Activated naive CD4-positive, alpha-beta T cell treated with Interleukin-2 at 50 U/mL for 16 hours (primary cell): ENCODE data around the gene AMPD1.

Source experiments
- DNase-seq: peaks from one replicate; pipeline ENCODE4 v3.0.0-alpha.2; 2020

AMPD1 gene

DNA sequence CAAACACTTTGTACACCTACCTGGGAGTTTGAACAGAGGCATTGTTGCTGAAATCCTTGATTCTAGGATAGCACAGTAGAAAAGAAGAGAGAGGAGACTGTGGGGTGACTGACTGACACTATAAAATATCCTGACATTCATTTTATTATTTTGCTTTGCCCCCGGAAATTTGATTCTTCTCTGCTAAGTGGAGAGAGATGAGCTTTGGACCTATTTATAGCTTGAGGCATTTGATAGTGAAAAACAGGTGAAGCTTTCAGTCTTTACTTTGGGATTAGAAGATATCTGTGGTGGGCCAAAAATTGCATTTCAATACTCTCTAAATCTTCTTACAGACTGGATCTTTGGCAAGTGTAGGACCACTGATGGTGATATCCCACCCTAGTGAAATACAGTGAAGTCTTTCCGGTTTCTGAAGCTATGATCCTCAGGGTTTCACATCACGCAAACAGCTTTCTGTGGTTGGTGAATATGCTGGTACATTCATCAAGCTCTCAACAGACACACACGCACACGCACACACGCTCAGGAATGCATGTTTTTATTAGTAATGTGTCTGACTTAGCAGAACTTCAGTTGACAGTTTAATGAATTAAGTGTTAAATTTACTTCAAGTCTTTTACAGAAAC, at the start of gene AMPD1:
TSS of gene AMPD1 (minus strand) at position 117 of the 629 bp plus-strand sequence. CDS start at position 42, 75 bp downstream.
- no peak for DNase-seq

DNA sequence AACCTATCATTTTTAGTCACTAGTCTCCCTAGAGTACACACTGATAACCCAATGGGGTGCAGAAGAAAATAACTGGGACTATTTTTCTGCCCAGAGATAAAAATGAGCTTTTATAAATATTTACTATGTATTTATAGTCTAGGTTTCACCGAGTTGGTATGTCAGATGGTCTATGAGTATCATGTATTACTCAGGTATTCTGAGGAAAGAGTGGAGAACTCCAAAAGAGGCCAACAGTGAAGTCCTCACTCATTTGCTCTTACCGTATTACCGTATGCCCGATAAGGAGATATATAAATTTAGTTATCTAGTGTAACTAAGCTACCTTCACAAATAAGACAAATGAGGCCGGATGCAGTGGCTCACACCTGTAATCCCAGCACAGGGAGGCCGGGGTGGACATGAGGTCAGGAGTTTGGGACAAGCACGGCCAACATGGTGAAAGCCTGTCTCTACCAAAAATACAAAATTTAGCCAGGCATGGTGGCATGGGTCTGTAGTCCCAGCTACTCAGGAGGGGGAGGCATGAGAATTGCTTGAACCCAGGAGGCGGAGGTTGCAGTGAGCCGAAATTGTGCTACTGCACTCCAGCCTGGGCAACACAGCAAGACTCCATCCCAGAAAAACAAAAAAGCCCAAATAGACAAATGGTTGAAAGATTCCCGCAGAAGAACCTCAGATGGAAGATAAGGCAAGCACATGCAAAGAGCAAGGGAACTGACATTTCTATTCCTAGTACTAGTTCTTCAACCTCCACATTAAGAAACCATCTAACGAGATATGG, 46.8 kb upstream of the AMPD1 start:
- no peak for DNase-seq

DNA sequence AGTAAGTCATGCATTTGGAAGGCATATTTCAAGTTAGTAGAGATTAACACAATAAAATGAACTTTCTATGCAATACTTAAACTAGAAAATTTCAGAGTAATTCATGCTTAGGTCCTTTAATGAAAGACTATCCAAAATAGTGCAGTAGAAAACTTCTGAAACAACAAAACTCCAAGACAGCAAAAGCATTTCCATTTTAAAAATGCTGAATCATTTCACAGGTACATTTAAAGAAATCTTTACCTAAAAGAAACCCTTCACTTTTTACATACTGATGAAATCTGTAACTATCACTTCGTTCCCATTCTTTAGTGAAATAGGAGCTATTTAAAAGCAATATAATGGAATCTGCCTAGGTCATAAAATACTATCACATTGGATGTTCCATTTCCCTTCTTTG, 45.0 kb upstream of the AMPD1 start:
- DNase-seq, result no peak

DNA sequence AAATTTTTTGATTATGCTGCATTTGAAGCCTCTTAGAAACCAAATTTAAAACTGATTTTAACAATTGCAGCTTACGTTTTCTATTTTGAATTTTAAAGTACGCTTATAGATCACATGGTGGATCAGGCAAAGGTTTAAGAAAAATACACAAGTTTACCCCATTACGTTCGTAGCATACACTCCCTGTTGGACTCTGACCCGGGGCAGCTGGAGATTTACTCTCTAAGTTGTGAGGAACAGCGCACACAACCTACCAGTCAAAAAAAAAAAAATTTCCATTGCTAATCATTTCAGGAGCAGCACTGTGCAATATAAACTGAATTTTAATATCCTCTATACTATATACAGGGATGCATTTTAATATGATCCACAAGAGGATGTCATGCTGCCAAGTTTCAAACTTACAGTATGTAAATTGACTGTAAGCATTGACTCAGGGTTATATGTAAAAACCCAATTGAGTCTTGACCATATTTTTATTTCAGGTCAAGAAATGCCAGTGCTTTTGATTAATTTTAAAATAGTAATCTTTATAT, 42.0 kb upstream of the AMPD1 start:
- DNase-seq, result no peak

DNA sequence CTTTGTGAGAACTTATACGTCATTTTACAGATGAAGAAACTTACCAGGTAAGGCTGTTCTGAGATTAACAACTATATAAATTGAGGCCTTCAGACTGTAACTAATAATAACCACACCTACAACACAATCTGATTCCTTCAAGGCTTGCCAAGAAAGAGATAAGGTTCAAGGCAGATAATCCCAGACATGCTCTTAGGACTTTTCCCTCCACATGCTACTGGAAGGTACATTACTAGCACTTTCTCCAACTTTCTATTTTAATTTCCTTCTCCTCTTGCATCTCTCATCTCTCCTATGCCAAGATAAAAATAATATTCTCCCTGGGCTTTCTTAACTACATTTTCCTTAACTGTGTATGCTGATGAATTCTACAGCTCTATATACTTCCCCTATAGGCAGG, 40.1 kb upstream of the AMPD1 start:
- no peak for DNase-seq

DNA sequence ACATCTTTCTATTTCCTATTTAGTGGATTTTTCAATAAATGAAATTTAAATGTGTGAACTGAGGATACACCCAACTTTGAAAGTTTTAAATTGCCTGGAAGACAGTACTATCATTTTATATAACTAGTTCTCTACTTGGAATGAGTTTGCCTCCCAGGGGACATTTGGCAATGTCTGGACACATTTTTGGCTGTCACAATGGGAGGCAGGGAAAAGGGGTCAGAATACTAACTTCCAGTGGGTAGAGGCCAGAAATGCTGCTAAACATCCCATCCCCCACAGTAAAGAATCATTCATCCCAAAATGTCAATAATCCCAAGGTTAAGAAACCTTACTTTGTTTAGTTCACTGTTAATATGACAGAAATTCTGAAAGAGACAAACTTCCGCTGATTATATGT, 34.4 kb upstream of the AMPD1 start:
- DNase-seq, result no peak

DNA sequence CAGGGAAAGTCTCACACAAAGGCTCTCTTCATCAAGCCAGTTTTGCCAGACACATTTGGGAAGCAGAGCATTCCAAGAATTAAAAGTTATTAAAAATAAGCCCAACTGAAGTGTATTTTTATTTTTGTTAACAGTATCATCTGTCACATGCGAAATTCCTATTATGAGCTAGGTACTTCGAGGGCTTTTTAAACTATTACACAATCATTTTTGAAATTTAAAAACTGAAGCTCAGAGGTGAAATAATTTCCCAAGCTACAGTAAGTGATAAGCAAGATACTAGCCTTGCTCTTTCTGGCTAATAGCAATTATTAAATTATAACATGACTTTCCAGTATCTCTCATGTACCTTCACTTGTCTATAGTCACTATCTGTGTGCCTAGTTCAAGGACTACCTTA, 33.2 kb upstream of the AMPD1 start:
- DNase-seq, result no peak

DNA sequence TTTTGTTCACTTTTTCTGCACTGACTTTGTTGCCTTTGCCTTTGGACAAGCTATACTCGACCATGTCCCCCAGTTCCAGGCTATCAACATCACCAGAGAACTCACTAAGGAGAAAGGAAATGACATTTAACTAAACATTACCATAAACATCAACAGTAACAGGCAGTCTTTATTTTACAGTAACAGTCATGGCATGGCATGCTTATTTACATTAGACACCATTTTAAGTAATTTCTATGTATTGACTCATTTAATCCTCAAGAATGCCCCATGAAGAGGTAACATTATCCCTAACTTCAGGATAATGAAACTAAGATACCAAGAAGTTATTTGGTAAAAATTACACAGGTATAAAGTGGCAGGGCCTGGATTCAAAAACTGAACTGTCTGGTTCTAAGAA, 29.9 kb upstream of the AMPD1 start:
- no peak for DNase-seq

DNA sequence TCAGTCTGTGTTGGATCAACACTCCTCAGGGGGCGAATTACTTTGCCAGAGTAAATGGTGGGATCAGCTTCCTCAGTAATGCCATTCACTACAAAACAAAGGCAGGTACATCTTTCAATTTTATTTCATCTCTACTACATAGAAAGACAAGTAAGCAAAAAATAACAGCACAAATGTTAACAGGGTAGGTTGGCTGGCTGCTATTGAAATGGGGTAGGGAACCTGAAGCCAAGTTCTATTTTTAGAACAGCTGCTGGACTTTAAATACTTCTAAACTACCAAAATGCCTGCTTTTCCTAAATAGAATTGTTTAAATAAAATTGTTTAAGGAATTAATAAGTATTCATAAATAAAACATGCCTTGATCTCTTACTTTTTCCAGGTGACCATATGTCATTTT, 28.6 kb upstream of the AMPD1 start:
- DNase-seq, result no peak

DNA sequence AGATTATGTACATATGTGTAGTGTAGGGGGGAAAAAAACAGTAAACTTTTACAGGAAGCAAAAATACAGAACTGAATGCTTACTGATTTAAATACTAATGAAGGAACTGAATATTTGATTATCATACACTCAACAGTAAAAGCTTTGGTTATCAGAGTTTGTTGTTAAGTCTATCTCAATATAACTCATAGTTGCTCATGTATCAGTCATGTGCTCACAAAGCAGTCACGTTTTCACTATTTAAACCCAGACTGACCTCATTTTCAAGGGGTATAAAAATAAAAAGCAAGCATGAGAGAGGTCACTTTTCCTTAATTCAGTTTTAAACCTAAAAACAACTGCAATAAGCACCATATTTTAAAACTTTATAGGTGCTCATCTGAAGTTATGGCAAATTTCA, 28.1 kb upstream of the AMPD1 start:
- DNase-seq, result no peak

DNA sequence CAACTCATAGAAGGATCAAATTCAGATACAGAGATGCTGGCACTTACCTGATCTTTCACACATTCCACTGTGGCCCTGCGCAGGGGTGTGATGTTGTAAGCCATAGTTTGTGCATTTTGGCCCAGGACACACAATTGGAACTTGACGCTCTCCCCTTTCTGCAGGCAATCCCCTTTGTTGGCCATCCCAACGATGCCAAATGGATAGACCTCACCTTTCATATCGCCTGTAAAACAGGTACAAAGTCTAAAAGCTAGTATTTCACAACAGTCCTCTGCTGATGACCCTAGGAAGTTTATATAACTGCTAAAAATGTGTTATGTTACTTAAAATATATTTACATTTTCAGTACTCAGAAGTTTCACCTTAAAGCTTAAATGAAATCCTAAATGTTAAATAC, 25.1 kb upstream of the AMPD1 start:
- DNase-seq, result no peak

DNA sequence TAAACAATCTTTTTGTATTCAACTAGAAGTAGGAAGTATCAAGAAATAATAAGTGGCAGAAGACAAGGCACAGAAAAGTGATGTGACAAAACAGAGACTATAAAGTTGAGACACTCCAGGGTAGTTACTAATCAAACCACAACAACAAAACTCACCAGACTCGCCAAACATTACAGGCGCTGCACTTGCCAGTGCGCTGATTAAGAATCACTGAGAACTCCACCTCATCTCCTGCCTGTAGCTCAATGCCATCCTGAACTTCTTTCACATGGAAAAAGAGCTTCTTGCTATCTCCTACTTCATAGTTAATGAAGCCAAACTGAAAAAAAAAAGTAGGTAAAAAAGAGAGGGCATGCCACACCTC, 24.1 kb upstream of the AMPD1 start:
- DNase-seq, result no peak

DNA sequence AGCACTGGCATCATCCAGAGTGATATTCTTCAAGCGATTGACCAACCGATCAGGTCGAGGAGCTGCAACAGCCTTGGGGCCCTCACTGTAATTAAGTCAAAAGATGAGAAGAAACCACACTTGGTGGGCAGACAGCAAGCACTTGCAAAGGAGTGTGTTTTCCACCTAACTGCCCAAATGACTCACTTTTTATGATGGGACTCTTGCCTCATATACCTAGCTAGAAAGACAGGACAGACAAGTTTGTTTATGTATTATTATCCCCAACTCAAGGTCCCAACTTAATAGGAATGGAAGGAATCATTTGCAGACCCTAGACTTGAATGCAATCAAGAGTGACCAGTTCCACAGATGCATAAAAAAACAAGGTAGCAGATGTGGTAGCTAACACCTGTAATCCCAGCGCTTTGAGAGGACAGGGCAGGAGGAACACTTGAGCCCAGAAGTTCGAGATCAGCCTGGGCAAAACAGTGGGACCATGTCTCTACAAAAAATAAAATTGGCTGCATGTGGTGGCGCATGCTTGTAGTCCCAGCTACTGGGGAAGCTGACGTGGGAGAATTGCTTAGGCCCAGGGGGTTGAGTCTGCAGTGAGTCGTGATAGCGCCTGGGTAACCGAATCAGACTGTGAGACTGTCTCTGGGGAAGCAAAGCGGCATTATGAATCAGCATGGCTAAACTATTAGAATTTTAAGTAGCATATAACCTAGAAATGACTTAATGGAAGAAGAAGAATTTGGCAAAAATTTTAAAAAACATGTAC, 23.5 kb upstream of the AMPD1 start:
- DNase-seq, result no peak

DNA sequence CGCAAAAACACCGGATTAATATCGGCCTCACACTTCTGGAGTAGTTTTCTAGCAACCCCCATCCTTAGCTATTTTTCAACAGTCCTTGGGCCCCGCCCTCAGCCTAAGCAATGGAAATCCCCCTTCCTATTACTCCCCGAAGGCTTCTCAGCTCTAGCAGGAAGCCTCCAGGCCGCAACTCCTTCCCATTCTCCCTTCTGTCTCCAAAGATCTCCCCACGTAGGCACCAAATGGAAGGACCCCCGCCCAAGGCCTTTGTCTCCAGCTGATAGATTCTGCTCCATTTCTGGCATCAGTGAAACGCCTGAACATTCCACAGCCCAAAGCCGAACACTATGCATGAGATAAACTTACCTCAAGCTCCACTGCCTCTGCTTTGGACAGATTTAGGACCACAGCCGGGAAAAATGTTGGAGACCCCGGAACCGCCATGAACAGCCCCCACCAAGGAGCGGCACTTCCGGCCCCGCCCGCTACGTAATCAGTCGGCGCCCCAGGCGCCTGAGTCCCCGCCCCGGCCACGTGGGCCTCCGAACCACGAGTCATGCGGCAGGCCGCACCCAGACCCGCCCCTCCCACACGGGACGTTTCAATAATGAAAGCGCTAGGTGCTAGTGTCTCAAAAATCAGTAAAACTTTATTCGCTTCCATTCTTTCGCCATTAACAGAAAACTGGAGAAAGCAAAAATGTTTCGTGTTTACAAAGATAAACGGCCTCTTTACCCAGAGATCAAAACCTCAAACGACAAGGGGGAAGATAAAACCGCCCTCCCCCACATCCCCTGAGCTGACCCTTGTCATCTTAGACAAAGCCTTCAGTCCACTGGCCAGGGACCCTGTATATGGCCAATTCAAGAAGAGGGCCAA, 21.2 kb upstream of the AMPD1 start, which contains the start of gene NRAS:
TSS of gene NRAS (minus strand) at position 468 of the 867 bp plus-strand sequence. CDS start 611 bp downstream, outside the sequence.
- DNase-seq, result peak; percentile 97

DNA sequence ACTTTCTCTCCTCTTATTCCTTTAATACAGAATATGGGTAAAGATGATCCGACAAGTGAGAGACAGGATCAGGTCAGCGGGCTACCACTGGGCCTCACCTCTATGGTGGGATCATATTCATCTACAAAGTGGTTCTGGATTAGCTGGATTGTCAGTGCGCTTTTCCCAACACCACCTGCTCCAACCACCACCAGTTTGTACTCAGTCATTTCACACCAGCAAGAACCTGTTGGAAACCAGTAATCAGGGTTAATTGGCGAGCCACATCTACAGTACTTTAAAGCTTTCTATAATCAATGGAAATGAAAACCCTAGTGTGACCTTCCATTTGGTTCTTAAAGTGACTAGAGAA, 20.6 kb upstream of the AMPD1 start:
- DNase-seq, result no peak

DNA sequence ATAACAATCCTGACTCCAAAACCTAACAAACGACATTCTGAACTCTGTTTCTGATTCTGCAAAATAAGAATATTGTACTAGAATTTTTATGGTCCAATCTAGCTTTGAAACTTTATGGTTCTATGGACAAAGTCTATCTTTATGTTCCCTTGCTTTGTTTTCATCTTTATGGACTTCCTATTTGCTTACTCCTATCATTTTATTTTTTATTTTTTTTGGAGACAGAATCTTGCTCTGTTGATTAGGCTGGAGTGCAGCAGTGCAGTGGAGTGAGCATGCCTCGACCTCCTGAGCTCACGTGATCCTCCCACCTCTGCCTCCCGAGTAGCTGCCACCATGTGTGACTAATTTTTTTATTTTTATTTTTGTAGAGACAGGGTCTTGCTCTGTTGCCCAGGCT, 17.6 kb upstream of the AMPD1 start:
- no peak for DNase-seq

DNA sequence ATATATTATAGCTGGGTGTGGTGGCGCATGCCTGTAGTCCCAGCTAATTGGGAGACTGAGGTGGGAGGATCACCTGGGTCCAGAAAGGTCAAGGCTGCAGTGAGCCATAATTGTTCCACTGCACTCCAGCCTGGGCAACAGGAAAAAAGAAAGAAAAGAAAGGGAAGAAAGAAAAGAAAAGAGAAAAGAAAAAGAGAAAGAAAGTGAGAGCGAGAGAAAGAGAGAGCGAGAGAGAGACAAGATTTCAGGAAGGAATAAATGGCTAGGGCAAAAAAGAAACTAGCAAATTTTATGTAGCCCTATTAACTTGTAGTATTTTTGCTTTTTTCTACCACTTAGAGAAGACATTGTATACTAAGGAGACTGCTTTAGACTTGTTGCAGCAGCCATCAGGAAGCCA, 15.0 kb upstream of the AMPD1 start:
- no peak for DNase-seq

DNA sequence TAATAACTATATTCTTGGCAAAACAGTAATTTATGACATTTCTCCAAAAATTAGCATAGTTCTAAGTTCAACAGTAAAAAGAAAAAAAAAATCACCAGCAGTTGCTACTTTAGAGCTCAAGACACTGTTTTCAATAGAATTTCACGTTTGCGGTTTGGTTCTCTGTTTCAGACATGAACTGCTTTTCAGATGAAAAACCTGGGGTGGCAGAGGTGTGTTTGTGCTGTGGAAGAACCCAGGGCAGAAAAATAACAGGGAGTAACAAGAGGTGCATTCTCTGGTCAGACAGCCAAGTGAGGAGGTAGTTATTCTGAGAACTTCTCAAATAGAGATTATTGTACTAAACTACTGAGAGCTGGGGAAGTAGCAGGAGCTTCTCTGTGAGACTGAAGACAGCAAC, 12.3 kb upstream of the AMPD1 start:
- no peak for DNase-seq

DNA sequence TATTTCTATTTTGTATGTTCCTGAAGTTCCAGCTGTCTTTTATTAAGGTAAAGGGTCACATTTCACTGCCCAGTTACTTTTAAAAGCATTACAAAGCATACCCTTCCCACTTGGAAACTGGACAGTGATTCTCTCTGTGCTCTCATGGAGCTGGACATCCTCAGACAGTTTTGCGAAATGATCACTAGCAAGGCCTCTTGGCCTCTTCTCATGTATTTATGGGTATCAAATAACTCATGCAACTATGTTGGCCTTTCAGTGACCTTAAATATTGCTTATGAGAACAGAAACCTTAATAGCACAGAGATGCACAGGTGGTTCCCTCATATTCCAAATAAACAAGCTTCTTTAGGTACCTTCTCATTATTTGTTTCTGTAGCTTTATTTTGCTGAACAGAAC, 7.9 kb upstream of the AMPD1 start:
- no peak for DNase-seq

DNA sequence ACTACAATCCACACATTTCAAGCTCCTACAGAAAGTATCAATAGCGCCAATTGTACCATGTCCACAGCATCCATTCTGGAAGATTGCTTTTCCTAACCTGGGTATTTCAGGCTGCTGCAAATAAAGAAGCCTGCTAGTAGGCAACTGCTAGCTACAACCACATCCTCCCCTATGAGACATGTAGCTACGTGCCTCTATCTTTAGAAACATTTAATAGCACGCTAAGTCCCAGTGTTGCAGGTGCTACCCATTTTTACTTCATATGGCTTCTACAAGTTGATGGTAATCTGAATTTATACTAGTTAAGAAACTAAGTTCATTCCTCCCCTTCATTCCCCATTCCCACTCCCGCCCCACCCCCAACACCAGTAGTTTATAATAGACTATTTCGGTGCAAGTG, 7.4 kb upstream of the AMPD1 start:
- DNase-seq, result no peak

DNA sequence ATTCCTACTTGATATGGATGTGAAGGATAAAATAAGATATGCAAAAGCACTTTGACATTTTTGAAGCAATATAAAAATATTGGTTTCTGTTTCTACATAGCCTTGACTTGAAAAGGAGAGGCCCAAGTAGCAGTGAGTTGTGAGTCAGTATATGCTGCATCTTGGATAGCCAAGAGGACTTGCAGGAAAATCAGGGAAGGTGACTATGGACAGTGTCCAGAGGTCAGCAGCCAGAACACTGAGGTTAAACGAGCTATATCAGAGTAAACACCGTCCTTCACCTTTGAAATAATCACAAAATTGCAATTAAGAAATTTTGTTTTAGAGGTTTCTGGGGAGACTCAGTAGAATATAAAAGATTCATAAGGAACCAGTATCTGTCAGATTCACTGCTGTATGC, 6.6 kb upstream of the AMPD1 start:
- no peak for DNase-seq

DNA sequence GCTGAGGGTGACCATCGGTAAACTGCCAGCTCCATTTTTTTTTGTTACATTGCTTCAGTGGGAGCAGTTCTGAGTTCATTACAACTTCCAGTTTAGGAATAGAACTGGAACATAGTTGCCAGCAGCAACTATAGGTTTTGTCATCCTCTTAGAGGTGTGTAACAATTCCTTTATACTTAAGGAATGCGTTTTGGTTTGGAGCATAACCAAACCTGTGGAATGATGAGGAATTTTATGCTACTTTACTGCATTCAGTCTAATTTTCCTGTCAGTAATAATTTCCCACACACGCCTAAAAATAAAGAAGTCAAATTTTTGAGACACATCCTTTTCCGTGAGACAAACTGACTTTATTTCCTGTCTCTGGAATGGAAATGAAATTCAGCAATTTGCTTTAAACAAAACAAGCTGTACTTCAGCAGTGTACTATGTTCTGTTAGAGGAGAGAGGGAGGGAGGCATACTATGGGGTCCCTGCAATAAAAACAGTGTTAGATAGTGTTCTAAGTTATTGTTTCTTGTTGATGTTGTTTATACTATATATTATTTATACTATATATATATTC, 4.8 kb upstream of the AMPD1 start:
- no peak for DNase-seq

DNA sequence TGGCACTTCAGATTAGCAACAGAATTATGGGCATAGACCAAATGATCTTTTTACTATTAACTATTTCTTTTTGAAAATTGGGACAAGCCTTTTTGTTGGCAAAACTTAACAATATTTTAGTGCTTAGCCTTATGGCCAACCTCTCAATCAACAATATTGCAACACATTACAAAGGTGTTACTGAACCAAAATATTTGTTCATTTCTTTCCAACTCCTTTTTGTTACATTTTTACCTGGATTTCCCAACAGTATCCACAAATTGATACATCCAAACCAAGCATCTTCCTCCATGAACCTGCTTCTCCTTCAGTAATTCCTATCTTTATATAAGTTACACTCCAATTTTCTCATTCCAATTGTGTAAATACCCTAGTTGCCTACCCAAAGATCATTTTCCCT, 1.5 kb upstream of the AMPD1 start:
- DNase-seq, result no peak
